Activated CD4-positive, CD25-positive, alpha-beta regulatory T cell treated with anti-CD3 and anti-CD28 coated beads, Interleukin-2, amount 50 U/mL, for 72 hours (primary cell): ENCODE measurements around the gene GTF3C1.

ENCODE experiments used
- DNase-seq: peaks from one replicate; pipeline ENCODE4 v3.0.0; 2021

The GTF3C1 gene

DNA sequence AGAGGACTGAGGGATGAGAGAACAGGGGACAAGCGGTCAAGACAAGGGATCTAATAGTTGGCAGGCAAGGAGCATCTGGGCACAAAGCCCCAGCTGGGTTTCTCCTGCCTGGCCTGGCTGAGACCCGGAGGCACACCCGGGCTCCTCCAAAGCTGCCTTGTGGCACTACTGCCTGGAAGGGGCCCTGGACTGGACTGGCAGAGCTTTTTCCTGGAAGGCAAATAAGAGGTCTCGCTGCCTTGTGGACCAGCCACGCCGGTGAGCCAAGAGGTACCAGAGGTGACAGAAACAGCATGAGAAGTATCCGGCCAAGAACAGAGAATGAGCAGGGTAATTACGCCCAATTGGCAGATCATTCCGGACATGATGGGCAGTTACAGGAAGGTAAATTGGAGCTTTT, 64.6 kb downstream of the GTF3C1 start:
- DNase-seq = no peak

DNA sequence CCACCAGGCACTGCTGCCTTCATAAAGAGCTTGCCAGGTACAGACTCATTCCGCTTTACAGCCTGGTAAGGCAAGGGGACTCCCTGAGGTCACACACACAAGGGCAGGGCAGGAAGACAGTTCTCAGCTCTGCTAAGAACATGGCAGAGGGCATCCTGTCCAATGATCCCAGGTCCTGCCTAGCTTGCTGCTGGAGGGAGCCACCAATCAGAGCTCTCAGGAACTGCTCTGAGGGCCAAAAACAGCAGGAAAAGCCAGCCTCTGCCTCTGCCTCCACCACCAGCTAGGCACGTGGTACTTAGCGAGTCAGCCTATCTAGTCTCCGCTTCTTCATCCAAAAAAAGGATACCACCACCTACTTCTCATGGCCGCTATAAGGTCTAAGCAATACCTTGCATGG, 66.1 kb downstream of the GTF3C1 start:
- no peak for DNase-seq

DNA sequence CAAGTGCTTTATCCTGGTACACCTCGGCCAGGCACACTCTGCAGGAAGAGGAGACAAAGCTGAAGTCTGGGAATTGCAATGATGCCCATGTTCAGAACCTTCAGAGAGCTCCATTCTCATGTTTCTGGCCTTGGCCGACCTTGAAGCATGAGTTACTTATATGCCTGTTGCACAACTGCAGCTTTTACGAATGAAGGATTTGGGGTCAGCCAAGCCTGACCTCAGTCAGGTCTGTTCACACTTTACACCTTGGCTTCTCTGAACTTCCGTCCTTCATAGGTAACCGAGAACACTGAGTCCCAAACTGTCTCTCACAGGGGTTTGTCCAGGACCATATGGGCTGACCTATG, 66.7 kb downstream of the GTF3C1 start:
- DNase-seq = no peak

DNA sequence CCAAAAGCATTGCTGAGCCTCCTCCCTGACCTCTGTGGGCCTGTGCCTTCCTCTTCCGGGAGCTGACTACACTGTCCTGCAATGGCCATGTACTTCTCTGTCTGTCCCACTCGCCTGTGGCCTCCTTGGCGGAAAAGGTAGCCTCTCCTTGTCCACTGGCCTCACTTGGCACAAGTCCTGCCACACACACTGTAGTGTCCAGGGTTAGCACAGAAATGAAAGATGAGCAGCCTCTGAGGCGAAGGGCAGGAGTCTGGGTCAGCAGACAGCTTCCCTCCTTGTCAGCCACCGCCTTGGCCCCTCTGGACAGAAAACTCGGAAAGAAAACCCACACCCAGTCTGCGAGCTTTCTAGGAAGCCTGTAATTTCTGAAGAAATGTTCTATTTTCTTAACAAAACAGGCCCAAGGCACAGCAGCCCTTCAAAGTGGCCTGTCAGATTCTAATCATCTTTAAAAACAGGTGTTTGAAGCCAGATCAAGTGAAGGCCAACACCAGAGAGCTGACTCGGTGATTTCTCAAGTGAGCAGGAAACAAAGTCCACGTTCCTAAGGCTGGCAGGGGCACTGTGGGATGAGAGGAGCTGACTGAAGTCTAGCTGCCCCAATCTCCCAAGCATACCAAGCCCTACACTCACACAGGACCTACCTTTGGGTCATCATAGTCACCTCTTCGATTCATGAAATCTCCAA, 67.2 kb downstream of the GTF3C1 start:
- DNase-seq = no peak

DNA sequence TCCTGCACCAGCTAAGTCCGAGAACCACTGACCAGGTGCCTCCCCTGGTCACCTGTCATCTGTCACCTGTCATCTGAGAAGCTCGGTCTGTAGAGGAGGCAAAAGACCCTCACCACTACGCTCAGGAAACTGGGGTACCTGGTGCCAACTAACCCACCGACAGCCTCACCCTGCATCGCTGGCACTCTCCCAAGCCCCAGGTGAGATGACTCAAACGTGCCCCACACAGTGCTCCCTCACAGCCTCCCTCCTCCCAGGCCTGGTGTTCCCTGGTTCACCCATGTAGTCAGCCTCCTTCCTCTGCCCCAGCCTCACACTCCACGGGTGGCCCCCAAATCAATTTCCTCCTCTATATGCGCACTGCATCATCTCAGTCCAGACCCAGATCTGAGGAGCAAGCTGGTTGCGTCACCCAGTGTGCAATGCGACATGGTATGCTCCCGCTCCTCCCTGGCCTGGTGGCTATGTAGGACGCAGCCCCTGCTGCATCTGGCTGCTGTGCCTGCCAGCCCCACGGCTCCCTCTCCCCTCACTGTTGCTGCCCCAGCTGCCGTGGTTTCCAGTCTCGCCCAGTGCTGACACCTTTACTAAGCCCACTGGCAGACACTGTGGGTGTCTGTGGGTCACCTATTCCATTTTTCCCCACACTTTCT, 68.3 kb downstream of the GTF3C1 start:
- DNase-seq = no peak

DNA sequence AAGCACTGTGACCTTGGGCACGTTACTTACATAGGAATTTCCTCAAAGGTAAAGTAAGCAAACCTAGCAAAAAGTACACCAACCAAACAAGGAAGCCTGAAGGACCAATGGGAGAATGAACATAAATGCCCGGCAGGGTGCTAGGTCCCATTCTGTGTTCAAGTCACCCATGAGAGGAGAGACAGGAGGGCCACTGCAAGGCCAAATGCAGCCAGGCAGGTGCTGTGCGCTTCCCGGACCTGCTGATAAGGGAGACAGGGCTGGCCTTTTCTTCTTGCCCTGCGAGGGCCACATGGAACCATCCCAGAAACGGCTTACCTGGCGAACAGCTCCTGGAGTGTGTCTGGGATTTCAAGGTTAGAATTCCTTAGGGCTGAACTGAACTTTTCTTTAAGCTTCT, 69.0 kb downstream of the GTF3C1 start:
- DNase-seq = no peak

DNA sequence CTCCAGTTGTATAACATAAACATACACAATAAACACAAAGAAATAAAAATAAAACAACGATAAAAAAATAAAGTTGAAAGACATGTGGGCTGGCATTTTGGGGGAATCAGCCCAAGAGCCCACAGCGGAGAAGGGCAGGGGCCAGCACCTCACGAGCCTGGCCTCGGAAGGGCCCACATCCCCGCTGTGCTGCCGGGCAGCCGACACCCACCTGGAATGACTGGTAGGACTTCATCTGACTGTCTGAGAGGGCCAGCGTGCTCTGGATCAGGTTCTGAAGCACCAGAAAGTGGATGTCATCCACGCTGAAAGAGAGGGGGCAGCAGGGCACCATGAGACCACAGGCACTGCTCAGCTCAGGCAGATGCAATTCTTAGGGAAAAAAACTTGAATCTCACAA, 73.5 kb downstream of the GTF3C1 start:
- no peak for DNase-seq

DNA sequence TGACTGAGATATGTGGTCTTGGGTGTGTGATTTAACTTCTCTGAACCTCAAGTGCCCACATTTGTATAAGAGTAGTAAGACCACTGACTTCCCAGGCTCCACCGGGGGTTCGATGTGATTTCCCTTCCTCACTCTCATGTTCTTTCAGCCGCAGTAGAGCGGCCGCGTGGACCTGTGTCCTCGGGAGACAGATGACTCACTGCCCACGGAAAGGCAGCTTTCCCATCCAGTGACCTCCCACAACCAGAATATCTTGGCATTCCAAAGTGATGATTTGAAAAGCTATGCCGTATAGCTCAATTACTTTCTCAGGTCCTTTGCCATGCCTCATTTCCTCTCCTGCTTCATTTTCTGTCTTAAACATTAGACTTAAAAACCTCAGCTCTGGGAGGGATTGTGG, 74.2 kb downstream of the GTF3C1 start:
- DNase-seq = no peak

DNA sequence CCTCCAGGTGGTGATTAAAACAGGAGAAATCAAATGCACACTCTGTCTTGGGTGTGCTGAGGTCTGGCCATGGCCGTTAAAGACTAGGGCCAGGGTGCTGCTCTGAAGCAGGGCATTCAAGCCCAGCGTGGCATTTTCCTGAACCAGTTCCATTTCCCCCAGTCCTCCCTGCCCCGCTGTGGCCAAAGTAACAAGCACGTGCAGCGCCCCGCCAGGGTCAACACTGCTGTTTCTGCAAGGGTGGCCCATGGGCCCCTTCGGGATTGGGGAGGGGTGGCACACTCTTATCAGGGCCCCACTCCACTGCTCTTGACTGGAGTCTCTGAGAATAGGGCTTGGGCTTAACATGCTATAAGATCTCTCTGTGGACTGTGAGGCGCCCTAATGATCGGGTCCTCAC, 74.8 kb downstream of the GTF3C1 start:
- DNase-seq = no peak

DNA sequence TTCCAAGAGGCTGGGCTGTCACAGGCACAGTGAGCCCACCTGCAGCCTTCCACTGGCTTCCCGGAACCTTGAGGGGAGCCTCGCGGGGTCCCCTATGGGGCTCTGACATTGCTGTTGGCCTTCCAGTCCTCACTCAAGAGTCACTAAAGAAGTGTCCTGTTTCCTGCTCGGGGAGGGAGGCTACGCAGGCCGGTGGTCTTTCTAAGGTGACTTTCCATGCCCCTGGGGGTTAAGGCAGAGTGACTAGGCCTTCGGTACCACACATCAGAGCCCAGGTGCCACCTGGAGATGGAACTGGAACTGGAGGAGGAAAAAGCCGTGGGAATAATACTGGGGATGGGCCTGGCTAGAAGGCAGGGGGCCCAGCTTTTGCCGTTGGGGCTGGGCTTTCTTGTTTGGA, 75.7 kb downstream of the GTF3C1 start:
- no peak for DNase-seq

DNA sequence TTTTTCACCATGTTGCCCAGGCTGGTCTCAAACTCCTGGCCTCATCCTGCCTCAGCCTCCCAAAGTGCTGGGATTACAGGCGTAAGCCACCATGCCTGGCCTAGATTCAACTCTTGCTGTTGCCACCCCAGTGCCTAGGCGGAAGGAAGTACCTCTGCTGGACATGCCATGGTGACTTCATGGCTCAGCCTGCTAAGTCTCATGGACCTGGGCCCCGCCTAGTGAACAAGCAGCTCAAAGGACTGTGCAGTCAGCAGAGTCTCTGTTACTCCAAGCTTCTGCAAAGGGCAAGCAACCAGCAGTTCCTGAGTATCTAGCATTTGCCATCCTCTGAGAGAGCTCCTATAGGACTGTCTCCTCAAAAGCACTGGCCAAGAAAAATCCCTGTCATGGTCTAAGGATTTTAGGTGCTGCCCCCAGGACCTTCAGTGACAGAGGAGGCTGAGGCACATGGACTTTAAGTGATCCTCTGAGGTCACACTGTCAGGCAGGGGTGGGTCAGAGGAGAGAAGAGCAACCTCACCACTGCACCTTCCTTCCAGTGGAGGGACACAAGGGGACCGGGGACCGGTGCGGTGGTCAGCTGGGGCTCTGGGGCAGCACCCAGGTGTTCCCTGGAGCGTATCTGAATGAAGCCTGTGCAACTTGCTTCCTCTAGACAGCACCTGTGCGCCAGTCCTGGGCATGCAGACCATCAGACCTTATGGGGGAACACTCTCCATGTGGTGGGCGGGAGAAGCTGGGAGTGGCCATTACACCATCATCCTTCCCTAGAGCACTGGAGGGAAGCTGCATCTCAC, 76.4 kb downstream of the GTF3C1 start:
- DNase-seq = no peak

DNA sequence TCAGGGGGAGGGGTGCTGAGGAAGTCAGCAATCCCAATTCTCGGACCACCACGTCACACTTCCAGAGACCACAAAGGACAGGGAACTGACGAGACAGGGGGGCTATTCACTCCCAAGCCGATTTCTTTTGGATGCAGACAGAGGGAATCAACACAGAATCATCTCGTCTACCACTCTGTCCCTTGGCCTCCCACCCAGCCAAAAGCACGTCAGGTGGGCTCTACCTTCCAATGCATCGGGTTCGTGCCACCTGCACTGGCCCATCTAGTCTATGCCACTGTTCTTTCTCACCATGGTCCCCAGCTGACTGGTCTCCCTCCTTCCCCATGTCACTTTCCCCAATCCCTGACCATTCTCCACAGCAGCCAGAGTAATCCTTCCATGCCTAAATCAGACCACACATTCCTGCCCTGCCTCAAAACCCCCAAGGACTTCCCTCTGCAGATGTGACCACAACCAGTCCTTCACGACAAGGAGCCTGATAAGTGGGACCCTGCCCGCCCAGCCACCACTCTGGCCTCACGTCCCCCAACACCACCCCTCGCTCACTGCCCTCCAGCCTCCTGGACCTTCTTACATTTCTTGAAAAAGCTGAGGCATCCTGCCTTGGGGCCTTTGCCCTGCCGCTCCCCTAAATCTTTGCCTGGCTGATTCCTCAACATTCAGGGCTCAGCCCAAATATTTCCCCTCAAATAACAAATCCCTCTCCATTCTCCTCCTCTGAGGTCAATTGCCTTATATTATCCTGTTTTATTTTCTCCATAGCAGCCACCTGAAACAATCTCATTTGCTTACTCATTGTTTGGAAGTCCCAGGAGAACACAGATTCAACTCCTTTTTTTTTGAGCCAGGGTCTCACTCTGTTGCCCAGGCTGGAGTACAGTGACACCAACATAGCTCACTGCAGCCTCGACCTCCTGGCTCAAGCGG, 77.4 kb downstream of the GTF3C1 start:
- no peak for DNase-seq

DNA sequence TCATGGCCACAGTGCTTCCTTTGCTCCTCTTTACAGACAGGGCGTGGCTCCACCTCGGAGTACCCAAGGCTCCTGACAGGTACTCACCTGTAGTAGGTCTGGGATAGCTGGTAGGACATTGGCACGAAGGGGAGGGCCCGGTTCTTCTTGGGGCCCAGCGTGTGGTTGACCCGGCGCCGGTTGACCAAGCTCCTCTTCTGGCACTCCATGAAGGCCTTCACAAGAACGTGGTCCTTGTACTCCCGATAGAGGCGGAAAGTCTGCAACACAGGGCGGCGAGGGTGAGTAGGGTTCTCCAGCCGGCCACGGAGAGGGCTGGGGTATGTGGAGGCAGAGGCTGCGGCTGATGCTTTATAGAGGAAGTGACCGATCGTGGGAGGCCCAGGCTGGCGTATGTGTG, 78.1 kb downstream of the GTF3C1 start:
- DNase-seq = no peak

DNA sequence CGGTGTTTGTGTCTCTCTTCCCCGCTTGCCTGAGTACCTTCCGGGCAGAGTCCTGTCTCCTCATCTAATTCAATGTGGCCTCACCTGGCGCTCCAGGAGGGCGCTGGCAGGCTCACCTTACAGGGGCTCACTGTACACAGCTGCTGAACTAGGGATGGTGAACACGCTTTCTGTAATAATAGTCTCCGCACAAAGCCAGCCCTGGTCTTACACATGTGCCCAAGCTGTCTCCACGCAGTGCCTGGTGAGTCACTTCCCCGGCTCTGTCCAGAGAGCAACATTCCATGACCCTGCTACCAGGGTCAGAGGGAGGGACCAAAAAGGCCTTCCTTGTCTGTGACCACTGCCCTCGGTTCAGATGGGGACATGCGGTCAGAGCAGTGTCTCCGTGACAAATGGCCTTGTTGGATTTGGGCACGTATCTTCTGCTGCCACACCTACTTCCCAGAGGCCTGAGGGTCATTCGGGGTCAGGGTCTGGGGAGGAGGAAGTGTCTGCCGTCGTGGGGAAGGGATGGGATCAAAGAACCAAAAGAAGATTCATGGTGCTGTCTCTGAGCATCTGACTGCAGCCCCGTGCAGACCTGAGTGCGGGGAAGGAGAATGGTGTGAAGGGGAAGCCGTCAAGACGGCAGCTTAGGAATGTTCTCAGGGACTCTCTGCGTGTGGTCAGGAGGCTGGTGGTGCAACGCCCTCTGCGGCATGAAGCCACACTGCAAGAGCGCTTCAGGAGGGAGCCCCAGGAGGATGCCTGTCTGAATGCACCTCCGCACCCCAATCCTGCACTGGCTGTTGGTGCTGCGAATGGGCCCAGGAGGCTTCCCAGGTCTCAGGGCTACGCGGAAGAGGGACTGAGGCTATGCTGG, 78.9 kb downstream of the GTF3C1 start:
- no peak for DNase-seq

DNA sequence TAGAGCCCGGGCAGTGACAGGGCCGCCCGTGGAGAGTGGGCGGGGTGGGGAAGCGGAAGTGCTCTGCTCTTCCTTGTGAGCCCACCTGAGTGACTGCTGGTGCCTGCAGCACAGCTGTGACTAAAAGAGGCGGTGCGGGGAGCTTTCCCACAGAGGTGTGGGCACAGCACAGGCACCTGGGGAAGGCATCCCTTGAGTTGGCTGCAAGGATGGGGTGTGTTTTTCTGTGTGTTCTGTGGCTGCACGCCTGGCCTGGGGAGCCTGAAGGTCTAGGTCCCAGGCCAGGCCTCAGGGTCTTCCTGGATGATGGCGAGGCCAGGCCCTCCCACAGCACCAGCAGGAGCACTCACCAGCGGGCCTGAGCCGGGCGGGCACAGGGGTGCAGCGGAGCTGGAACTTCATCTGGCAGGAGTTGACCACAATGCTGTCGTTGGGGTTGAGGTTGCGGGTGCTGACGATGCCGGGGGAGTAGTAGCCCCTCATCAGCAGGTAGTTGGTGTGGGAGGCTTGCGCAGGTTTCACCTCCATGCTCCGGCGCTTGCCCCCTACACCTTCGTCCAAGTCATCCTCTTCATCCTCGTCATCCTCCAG, 80.7 kb downstream of the GTF3C1 start:
- DNase-seq = no peak

DNA sequence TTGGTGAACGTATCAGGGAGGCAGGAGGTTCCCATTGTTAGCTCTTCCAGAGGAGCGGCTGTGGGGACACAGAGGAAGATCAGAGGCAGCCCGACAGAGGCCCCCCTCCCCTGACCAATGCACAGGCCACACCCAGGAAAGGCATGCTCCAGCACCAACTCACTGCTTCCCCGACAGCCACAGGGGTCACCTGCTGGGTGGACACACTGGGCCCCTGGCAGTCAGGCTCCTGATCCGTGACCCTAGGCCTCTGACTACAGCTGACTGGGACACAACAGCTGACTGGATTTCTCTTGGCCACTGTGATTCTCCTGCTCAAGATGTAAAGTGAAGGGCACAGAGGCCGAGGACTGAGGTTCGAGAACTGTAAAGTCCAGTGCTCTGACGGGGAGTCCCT, 84.2 kb downstream of the GTF3C1 start:
- no peak for DNase-seq

DNA sequence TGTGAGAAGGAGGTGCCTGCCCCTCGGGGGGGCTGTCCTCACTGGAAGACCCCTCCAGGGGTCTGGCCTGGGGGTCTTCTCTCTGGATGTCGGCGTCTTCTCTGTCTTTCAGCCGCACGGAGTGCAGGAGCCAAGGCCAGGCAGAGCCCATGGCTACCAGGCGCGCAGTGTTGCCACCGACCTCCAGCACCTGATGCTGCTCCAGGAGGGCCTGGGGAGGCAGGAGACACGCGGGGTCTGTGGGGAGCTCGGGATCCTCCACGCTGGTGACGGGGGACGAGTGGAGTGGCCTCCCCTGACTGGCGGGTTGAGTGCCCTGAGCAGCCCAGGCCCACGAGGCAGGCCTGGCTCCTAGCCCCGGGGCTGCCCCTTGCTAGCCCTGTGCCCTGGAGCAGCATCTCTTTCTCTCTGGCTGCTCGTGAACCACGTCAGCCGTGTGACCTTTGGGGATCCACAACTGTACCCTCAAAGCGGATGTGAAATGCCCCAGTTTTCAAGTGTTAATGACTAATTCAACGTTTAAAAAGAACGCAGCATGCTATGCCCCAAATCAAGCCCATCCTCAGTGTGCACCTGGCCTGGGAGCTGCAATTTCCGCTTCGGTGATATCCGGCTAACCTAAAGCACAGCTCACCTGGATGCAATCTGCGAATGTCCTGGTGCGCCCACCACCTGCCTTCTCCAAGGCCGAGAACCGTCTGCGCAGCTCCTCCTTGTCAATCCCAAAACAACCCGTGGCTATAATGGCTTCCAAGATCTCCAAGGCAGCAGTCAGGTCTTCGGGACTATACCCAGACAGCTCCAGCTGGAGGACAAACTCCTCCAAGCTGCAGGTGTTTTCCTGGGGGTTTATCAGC, 84.9 kb downstream of the GTF3C1 start:
- no peak for DNase-seq

DNA sequence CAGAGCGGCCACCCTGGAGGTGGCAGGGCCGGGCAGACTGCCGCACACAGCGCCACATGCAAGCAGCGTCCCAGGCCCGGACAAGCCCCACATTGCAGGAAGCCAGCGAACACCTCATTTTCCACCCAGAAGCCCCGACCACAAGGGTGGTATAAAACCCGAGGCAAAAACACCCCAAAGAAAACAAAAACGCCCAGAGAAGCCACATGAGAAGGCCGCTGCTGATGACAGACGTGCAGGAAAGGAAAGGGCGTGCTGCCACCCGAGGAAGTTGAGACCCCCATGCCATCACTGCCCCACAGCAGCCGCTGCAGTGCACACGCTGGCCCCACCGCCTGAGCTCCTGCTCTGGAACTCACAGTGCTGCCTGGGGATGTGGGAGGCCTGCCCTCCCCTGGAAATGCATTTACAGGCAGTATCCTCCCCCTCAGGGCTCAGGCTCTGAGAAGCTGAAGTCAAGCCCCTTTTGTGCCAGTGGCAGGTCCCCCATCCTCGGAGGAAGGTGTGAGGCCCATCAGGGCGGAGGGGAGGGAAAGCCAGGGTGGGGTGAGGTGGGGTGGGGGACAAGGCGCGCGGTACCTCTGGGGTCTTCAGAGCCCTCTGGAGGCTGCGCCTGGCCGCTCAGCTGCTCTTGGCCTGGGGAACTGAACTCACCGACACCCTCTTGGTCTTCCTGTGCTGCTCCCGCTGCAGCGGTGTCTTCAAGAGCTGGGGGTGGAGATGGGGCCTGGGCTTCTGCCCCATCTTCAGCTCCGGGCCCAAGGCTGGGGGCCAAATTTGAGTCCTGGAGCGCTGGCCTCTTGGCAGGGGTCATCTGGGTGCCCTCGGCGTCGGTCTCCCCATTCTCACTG, 85.7 kb downstream of the GTF3C1 start:
- no peak for DNase-seq

DNA sequence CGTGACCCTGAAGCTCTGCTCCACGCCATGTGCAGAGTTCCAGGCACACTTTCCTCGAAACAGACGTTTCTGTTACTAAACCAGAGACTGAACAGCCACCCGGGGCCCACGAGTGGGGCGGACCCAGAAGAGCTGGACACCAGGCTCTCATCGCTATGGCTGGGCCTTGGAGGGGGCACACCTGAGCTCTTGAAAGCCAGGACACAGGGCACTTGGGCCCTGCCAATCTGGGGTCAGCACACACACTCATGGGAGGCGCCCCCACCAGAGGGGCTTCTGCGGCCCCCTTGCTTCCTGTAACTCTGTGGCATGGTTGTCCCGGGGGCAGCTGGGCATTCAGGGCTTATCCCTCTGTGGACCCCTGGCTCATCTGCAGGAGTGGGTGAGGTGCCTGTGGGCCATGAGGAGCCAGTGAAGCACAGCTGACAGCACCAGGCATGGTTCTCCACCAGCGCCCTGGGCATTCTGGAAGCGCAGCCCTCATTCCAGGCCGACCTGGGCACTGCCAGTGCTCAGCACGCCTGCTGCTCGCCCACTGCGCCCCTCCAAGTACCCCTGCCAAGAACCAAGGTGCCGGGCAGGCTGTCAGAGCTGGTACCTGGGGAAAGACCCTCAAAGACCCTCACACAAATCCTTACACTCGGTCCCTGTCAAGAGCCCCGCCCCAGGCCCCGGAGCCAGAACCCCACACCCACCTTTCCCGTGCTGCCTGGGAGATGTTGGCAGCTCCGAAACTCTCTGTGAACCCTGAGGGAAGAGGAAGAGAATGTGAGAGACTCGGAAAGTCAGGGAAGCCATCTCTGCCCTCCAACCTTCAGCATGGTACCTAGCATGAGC, 86.6 kb downstream of the GTF3C1 start:
- DNase-seq = no peak
